Glomerular visceral epithelial cell (primary cell): ENCODE data around the gene GDF11.

Source experiments
- DNase-seq: peaks from one replicate; pipeline ENCODE4 v3.0.0-alpha.2; 2016; ENCODE audit errors: extremely low spot score

GDF11 gene

GRCh38 chr12:55795950-55796349 lies 53.0 kb downstream of the GDF11 start:
- no peak for DNase-seq

DNA sequence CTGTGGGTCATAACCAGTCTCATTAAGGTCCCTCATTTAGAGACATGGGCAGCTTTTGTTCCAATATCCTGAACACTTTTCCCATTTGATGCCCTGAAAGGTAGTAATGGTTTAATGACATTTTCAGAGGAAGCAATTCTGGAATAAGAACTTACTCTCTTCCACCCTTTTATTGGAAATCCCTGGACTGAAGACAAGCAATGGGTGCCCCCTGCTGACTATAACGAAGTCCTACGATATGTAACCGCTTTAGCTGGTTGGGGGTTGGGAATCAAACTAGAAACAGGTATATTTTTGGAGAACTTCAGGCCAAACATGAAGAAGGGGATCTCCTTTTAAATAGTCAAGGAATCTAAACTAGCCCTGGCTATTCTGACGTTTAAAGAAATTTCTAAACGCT lies 54.1 kb downstream of the GDF11 start:
- DNase-seq, result peak; percentile 16

DNA sequence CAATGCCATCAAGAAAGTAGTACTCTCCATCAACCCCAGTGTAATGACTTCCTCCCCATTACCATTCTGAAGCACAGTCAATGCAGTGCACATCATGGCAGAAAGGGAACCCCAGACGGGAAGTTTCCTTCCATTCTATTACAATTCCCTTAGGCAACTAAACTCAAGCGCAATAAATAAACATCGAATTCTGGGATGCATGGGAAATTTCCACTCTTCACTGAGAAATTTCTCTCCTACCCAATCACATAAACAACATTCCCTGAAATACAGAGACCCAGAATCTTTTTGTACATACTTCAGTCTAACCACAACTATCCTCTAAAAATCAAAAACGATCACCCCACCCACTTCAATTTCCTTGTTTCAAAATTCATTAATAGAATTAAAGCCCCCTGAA lies 54.6 kb downstream of the GDF11 start:
- no peak for DNase-seq
